K562 (cell line): Measurements from ENCODE around the gene TMEM131.

Source experiments
- ARID1B ChIP-seq: fragments of 450-650 bp; IDR thresholded peaks from 2 replicates; pipeline ENCODE4 v1.6.1; 2016; ENCODE audit warnings: antibody characterized with exemption, mild to moderate bottlenecking, inconsistent platforms
- CBFA2T2 ChIP-seq: fragments of 450-650 bp; conservative IDR thresholded peaks from 2 replicates; pipeline ENCODE4 v1.6.1; 2017; ENCODE audit warnings: mild to moderate bottlenecking
- CREB1 ChIP-seq, 2 experiments: sonication (generic) in 1 of 2; formaldehyde crosslinking in 1 of 2; IDR thresholded peaks; 2 replicates each; pipeline versions ENCODE4 v1.6.1 to v1.8.0; 2012 to 2022; ENCODE audit warnings: inconsistent platforms in 1 of 2, mild to moderate bottlenecking in 1 of 2, missing genetic modification reagents in 1 of 2, moderate library complexity in 1 of 2
- CTCF ChIP-seq, 3 experiments: IDR thresholded peaks in 2 of 3; conservative IDR thresholded peaks in 1 of 3; 2 replicates each; pipeline ENCODE4 v1.5.1; 2011 to 2012; ENCODE audit warnings: low read length in 3 of 3, mild to moderate bottlenecking in 3 of 3, control low read depth in 2 of 3, improper control_type of control experiment in 1 of 3, inconsistent platforms in 1 of 3, low read depth in 1 of 3, mixed read lengths in 1 of 3, moderate library complexity in 1 of 3; ENCODE audit not compliant: insufficient read depth in 2 of 3
- CTCFL ChIP-seq: IDR thresholded peaks from 2 replicates; pipeline ENCODE4 v1.6.1; 2011; ENCODE audit warnings: borderline replicate concordance, low read depth, mild to moderate bottlenecking, moderate library complexity, low read length; ENCODE audit not compliant: insufficient read depth, poor library complexity, severe bottlenecking
- HEY1 ChIP-seq: fragments of 250-450 bp; sonication (Bioruptor Pico); IDR thresholded peaks from 2 replicates; pipeline ENCODE4 v1.5.0; 2020; ENCODE audit warnings: mild to moderate bottlenecking, moderate library complexity, borderline replicate concordance
- MAZ ChIP-seq, 2 experiments: fragments of 450-650 bp in 1 of 2; sonication (generic) in 1 of 2; formaldehyde crosslinking; IDR thresholded peaks in 1 of 2; conservative IDR thresholded peaks in 1 of 2; 2 replicates each; pipeline versions ENCODE4 v1.4.0 to v1.5.0; 2020; ENCODE audit warnings: mild to moderate bottlenecking in 1 of 2, missing genetic modification reagents in 1 of 2
- POLR2A ChIP-seq: fragments of 450-650 bp; conservative IDR thresholded peaks from 2 replicates; pipeline ENCODE4 v1.6.1; 2016
- POLR3A ChIP-seq: IDR thresholded peaks from 2 replicates; pipeline ENCODE4 v1.6.1; 2011; ENCODE audit warnings: borderline replicate concordance, mild to moderate bottlenecking, moderate library complexity; ENCODE audit not compliant: insufficient read length, insufficient read depth; ENCODE audit errors: extremely low read depth
- TGIF2 ChIP-seq: sonication (generic); formaldehyde crosslinking; IDR thresholded peaks from 2 replicates; pipeline ENCODE4 v1.8.1; 2022; ENCODE audit warnings: mild to moderate bottlenecking, missing genetic modification reagents, moderate library complexity
- USF1 ChIP-seq: sonication (generic); formaldehyde crosslinking; IDR thresholded peaks from 2 replicates; pipeline ENCODE4 v1.9.0; 2022; ENCODE audit warnings: mild to moderate bottlenecking, missing genetic modification reagents
- ZNF274 ChIP-seq: IDR thresholded peaks from 2 replicates; pipeline ENCODE4 v1.6.1; 2011; ENCODE audit warnings: low read depth, mild to moderate bottlenecking, low read length, moderate library complexity, borderline replicate concordance
- ZNF431 ChIP-seq: sonication (generic); formaldehyde crosslinking; IDR thresholded peaks from 2 replicates; pipeline ENCODE4 v1.8.0; 2022; ENCODE audit warnings: mild to moderate bottlenecking, missing genetic modification reagents
- TF ChIP-seq, protein P1 (sequence below): fragments of 250-450 bp; sonication (Bioruptor Pico); IDR thresholded peaks from 2 replicates; pipeline ENCODE4 v1.4.0; 2020

- TF ChIP-seq CTCF (IDR thresholded peaks at IDR 0.05 in 2 of 3, conservative IDR thresholded peaks at IDR 0.05 in 1 of 3; ENCODE audit: insufficient read depth in 2 of 3, low read depth in 1 of 3, low read length in 3 of 3) (no peak), MAZ (CRISPR knock-in tag; conservative IDR thresholded peaks at IDR 0.05 in 1 of 2, IDR thresholded peaks at IDR 0.05 in 1 of 2) (no peak), CBFA2T2 (no peak), TGIF2 (CRISPR knock-in tag) (no peak), ZNF274 (no peak), POLR2A (no peak), ARID1B (no peak), HEY1 (CRISPR knock-in tag) (no peak), CREB1 (IDR thresholded peaks at IDR 0.05) (no peak), CREB1 (CRISPR knock-in tag; IDR thresholded peaks at IDR 0.05) (no peak), ZNF431 (CRISPR knock-in tag) (no peak), USF1 (CRISPR knock-in tag) (no peak), POLR3A (no peak), CTCFL (no peak)
- TF ChIP-seq, protein P1, sequence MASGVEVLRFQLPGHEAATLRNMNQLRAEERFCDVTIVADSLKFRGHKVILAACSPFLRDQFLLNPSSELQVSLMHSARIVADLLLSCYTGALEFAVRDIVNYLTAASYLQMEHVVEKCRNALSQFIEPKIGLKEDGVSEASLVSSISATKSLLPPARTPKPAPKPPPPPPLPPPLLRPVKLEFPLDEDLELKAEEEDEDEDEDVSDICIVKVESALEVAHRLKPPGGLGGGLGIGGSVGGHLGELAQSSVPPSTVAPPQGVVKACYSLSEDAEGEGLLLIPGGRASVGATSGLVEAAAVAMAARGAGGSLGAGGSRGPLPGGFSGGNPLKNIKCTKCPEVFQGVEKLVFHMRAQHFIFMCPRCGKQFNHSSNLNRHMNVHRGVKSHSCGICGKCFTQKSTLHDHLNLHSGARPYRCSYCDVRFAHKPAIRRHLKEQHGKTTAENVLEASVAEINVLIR (CRISPR knock-in tag) = no peak
Observed at GRCh38 chr2:97747716-97748115, 248.0 kb downstream of the TMEM131 start.
